ENCODE measurements around the gene C11orf91.
"Not testable (repeated sequence)": the region's sequence is repeated elsewhere in the genome, so short reads cannot be mapped to it uniquely, and the experiment has no call there.

The C11orf91 gene

DNA sequence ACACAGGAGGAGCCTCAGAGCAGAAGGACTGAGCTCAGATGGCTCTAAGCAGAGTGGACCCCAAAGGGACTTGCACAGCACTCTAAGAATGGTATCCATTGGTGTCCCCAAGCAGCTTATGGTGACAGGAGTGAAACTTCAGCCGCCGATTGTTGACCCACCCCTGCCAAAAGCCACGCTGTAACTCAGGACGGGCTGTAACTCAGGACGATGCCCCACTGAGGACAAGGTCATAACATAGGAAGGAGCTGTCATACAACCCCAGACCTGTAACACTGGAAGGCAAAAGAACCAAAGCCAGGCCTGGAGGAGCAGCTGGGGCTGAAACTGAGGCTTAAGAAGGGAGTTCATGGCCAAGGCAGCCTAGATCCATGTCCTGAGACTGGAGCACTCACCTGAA, 21.4 kb upstream of the C11orf91 start:
- DNase-seq (ENCODE audit: low read depth) = no peak

DNA sequence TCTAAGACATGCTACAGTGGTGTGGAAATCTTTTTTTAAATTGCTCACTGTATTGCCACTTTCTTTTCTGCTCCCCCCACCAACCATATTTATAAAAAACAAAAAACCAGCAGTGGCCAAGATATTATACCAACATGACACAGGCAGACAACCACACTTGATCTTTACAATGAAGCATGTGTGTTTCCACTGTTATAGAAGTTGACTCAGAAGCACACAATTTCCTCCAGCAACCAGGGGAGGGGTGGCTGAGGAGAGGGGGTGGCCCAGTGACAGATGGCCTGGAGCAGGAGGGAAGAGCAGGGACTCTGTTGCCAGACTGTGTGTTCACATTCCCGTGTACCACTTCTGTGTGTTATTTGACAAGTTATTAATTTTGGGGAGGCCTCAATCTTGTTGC, 20.8 kb upstream of the C11orf91 start:
- no peak for DNase-seq (ENCODE audit: low read depth)

DNA sequence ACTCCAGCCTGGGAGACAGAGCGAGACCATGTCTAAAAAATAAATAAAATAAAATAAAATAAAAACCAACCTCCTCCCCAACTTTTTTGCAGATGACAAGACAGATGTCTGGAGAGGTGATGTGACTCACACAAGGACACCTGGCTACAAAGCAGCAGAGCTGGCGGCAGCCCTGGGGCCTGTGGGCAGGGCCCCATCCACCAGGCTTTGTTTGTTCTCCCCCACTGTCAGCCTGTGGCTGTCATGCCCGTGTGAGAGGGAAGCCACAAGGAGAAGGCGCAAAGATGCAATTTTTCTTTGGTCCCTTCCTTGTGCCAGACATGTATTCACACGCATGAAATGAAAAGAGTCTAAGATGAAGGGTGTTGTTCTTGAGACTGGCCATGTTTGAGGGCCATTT, 19.0 kb upstream of the C11orf91 start:
- no peak for DNase-seq (ENCODE audit: low read depth)

GRCh38 chr11:33718440-33718839, 17.8 kb upstream of the C11orf91 start:
- DNase-seq (ENCODE audit: low read depth) = no peak

DNA sequence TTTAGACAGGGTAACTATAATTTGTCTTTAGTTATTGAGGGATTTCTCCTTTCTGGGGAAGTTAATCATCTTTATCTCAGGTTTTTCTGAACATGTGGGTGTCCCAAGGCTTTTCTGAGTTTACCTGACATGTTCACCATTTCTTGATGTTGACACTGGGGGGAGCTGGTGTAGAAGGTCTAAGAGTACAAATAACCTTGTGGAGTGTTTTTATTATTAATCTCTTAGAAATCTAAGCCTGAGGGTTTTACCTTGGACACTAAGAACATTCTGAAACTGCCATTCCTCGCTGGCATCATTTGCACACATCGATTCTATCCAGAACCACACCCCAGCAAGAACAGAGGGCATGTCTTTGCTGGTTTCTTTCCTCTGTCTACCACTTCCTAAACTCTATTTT, 15.6 kb upstream of the C11orf91 start:
- no peak for DNase-seq (ENCODE audit: low read depth)

- DNase-seq (ENCODE audit: low read depth) = no peak
Measured at GRCh38 chr11:33713856-33714398, 13.3 kb upstream of the C11orf91 start.

- DNase-seq (ENCODE audit: low read depth) = no peak
Measured at GRCh38 chr11:33713151-33713855, 12.7 kb upstream of the C11orf91 start.

- DNase-seq (ENCODE audit: low read depth) = no peak
Measured at GRCh38 chr11:33712436-33712835, 11.8 kb upstream of the C11orf91 start.

DNA sequence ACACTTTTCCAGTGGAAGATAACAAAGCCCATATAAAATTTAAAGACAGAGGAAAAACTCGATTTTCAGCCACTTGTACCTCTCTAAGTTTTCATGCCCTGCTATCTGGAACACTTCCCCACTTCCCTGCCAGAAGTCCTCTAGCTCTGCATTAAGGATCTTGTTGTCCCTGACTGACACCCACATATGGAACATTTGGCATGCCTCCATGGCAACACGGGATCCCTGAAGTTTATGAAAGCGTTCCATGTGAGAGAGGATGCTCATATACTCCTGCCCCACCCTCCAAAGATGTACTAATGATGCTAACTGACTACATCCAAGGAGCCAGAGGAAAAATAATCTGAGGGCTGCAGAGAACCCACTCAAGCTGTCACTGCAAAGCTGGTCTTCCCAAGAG, 8.8 kb upstream of the C11orf91 start:
- DNase-seq (ENCODE audit: low read depth) = no peak

GRCh38 chr11:33708985-33709384, 8.4 kb upstream of the C11orf91 start:
- DNase-seq (ENCODE audit: low read depth) = no peak

GRCh38 chr11:33707831-33708230, 7.2 kb upstream of the C11orf91 start:
- not testable (repeated sequence) for DNase-seq (ENCODE audit: low read depth)

GRCh38 chr11:33706966-33707365, 6.3 kb upstream of the C11orf91 start:
- DNase-seq (ENCODE audit: low read depth) = no peak

- no peak for DNase-seq (ENCODE audit: low read depth)
Measured at GRCh38 chr11:33706546-33706945, 5.9 kb upstream of the C11orf91 start.

DNA sequence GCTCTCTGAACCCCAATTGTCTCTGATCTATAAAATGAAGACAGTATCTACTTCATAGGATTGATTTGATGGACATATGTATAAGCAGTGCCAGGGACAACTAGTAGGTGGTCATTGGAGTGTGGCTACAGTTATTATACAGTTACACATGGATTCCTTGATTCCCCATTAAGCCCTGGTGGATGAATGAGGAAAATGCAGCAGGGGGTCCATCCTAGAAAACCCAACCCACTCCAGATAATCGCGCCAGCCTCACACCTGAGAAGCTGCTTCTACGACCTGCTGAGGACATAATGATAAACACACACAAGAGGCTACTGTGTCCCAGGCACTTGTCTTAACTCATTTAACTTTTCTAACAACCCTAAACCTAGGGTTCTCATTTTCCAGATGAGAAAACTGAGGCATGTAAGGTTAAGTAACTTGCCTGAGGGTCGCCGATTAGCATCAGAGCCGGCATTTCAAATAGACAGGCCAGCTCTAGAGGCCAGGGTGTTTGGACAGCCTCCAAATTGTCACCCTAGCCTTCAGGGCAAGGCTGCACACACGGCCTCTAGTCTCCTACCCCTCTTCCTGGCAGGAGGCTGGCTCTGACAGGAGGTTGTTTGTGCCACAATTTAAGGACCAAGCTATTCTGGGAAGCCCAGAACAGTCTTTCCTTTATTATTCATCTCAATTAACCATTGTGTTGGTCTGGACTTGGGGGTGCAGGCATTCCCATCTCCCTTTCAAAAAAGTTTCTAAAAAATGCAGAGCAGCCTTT, 3.8 kb upstream of the C11orf91 start:
- DNase-seq (ENCODE audit: low read depth) = no peak

DNA sequence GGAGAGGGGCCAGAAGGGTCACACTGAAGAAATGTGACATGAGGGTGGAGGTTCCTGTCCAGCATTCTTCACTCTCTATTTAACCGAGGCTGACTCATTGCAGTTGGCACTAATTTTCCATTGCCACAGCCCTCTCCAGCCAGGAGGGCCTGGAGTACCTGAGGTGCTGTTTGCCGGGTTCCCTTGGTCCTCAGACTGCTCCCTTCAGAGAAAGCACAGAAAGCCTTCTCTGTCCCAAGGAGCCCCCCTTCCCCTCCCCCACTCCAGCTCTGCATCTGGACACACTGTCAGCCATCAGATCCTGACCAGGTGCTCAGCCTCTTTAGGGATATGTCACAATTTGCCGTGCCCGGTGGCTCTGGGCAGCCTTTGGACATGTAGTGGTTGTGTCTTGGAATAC, 3.2 kb upstream of the C11orf91 start:
- no peak for DNase-seq (ENCODE audit: low read depth)

- DNase-seq (ENCODE audit: low read depth) = no peak
Measured at GRCh38 chr11:33703234-33703633, 2.6 kb upstream of the C11orf91 start.

- DNase-seq (ENCODE audit: low read depth) = no peak
Measured at GRCh38 chr11:33701302-33702230, 940 bp upstream of the C11orf91 start.

DNA sequence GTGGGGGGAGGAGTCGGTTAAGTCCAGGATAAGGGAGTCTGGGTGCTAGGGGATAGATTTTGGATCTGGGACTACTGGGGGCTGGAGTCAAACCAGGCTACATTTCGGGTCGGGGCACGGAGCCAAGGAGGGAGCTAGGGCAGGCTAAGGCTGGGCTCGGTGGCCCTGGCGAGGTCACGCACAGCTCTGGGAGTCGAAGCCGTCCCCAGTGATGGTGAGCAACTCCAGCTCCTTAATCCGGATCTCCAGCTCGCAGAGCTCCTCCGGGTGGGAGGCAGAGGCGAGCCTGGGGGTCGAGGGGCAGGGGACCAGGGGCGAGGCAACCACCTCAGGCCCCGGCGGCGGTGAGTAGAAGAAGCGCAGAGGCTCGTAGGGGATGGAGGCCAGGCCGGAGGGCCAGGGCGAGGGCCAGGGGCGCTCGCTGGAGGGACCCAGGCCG, 544 bp downstream of the C11orf91 start:
- no peak for DNase-seq (ENCODE audit: low read depth)

DNA sequence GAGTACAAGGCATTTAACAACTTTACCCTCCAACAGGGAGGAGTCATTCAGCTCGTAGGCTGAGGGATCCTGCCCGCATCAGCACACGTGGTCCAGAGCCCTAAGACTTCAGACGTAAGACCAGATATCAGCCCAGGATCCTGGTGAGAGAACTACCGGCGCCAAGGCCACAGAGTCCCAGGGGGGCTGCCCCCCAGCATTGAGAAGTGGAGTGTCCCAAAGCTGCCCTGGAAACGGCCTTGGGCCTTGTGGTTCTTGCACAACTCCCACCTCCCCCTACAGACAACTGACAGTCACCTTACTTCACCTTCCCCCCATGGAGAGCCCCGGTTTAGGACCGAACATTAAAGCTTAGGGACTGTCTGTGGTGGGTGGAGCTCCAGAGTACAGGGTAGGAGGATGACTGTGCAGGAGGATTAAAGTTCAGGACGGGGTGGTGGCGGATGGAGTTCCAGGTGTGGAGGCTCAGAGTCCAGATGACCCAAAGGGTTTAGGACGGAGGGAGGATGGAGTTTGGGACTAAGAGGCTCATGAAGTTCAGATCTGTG, 1.0 kb downstream of the C11orf91 start:
- no peak for DNase-seq (ENCODE audit: low read depth)

GRCh38 chr11:33698921-33699320, 1.7 kb downstream of the C11orf91 start:
- no peak for DNase-seq (ENCODE audit: low read depth)

- no peak for DNase-seq (ENCODE audit: low read depth)
Measured at GRCh38 chr11:33697997-33698396, 2.6 kb downstream of the C11orf91 start.
